ENCODE measurements around the gene ZNF512.
A peak's percentile ranks its signal among the peaks of the same experiment; 100 is the strongest.
"Not testable (repeated sequence)": the region's sequence is repeated elsewhere in the genome, so short reads cannot be mapped to it uniquely, and the experiment has no call there.

Gene ZNF512

GRCh38 chr2:27627963-27628766, 45.3 kb downstream of the ZNF512 start:
- no peak for DNase-seq (ENCODE audit: low read depth)
- TF ChIP-seq CTCF (IDR thresholded peaks at IDR 0.05; ENCODE audit: control insufficient read depth, extremely low read depth, insufficient read depth), result no peak
- H3K4me3 ChIP-seq (ENCODE audit: low read depth, low read length), result peak overlapping the region; percentile 99

- no peak for DNase-seq (ENCODE audit: low read depth)
- H3K4me3 ChIP-seq (ENCODE audit: low read depth, low read length), result peak within 1 kb of the TSS; percentile 99
- no peak for TF ChIP-seq CTCF (IDR thresholded peaks at IDR 0.05; ENCODE audit: control insufficient read depth, extremely low read depth, insufficient read depth)
Observed at GRCh38 chr2:27628767-27629709, 46.2 kb downstream of the ZNF512 start, which contains the start of the genes CCDC121 and GPN1. CCDC121 (minus strand) TSS chr2:27629012; CDS start chr2:27627799, 1,213 bp downstream. GPN1 (plus strand) TSS chr2:27629050; CDS start chr2:27629059, 9 bp downstream.

GRCh38 chr2:27630257-27630656, 47.4 kb downstream of the ZNF512 start:
- not testable (repeated sequence) for H3K4me3 ChIP-seq (ENCODE audit: low read depth, low read length); DNase-seq (ENCODE audit: low read depth)

GRCh38 chr2:27634291-27634690, 51.4 kb downstream of the ZNF512 start:
- no peak for TF ChIP-seq CTCF (IDR thresholded peaks at IDR 0.05; ENCODE audit: control insufficient read depth, extremely low read depth, insufficient read depth)
- no peak for DNase-seq (ENCODE audit: low read depth)
- no peak overlapping the region for H3K4me3 ChIP-seq (ENCODE audit: low read depth, low read length)

GRCh38 chr2:27636766-27637165, 53.9 kb downstream of the ZNF512 start:
- no peak for TF ChIP-seq CTCF (IDR thresholded peaks at IDR 0.05; ENCODE audit: control insufficient read depth, extremely low read depth, insufficient read depth)
- DNase-seq (ENCODE audit: low read depth), result no peak
- H3K4me3 ChIP-seq (ENCODE audit: low read depth, low read length), result no peak overlapping the region

GRCh38 chr2:27638037-27638637, 55.3 kb downstream of the ZNF512 start:
- H3K4me3 ChIP-seq (ENCODE audit: low read depth, low read length), result no peak overlapping the region
- no peak for TF ChIP-seq CTCF (IDR thresholded peaks at IDR 0.05; ENCODE audit: control insufficient read depth, extremely low read depth, insufficient read depth)
- DNase-seq (ENCODE audit: low read depth), result no peak

- DNase-seq (ENCODE audit: low read depth), result no peak
- H3K4me3 ChIP-seq (ENCODE audit: low read depth, low read length), result no peak overlapping the region
- TF ChIP-seq CTCF (IDR thresholded peaks at IDR 0.05; ENCODE audit: control insufficient read depth, extremely low read depth, insufficient read depth), result no peak
Observed at GRCh38 chr2:27638709-27639108, 55.9 kb downstream of the ZNF512 start.
